A549 (cell line): ENCODE data around the gene SPNS2. TPM values are rescaled to one million over a fixed set of nuclear protein-coding genes. Genes with fewer than 3 reads are reported as not detected.

ENCODE experiments used
- ATAC-seq, 2 experiments: fragments of 200-7000 bp in 1 of 2; fragments of >200 bp in 1 of 2; cut with Nextera tagmentation in 1 of 2; cut with Tn5 transposase in 1 of 2; 3 replicates each; pipeline versions ENCODE4 v1.8.0 to v1.9.1; 2018 to 2020; ENCODE audit warnings: mild to moderate bottlenecking in 1 of 2, moderate library complexity in 1 of 2
- CTCF ChIA-PET: fragments of 300-600 bp; sonication (Branson Sonifier 250); formaldehyde crosslinking; extraction: SDS; loops from one replicate; lab custom pipeline; 2021; ENCODE audit warnings: antibody characterized with exemption, inconsistent platforms; lab: Yijun Ruan, JAX
- POLR2A ChIA-PET: fragments of 350-600 bp; formaldehyde crosslinking; extraction: SDS; loops from one replicate; lab custom pipeline; 2021; ENCODE audit warnings: antibody characterized with exemption, inconsistent platforms; lab: Yijun Ruan, JAX
- DNase-seq, 2 experiments: peaks; one replicate each; pipeline versions ENCODE4 v3.0.0 to v3.0.0-alpha.2; 2011 to 2016; ENCODE audit warnings: low read depth in 1 of 2, low spot score in 1 of 2
- FAIRE-seq: peaks from 2 replicates; lab custom pipeline; 2011; peaks lifted over from hg19 to GRCh38; lab: Jason Lieb, UNC
- H3K27ac ChIP-seq, 2 experiments: fragments of >200 bp; sonication (Bioruptor Twin); formaldehyde crosslinking; 3 replicates each; pipeline ENCODE4 v1.5.1; 2016 to 2017
- H3K4me1 ChIP-seq: fragments of >200 bp; sonication (Bioruptor Twin); formaldehyde crosslinking; 3 replicates; pipeline ENCODE4 v1.6.1; 2016
- H3K4me2 ChIP-seq: fragments of >200 bp; sonication (Bioruptor Twin); formaldehyde crosslinking; 3 replicates; pipeline ENCODE4 v1.6.1; 2016
- H3K4me3 ChIP-seq: fragments of >200 bp; sonication (Bioruptor Twin); formaldehyde crosslinking; 3 replicates; pipeline ENCODE4 v1.5.1; 2016
- H3K9me3 ChIP-seq: fragments of >200 bp; sonication (Bioruptor Twin); formaldehyde crosslinking; 3 replicates; pipeline ENCODE4 v1.6.1; 2016
- CBX2 ChIP-seq: fragments of 200-600 bp; sonication (generic); IDR thresholded peaks from 2 replicates; pipeline ENCODE4 v1.6.1; 2016; ENCODE audit warnings: low read depth, mild to moderate bottlenecking, borderline replicate concordance
- CEBPB ChIP-seq, 2 experiments: fragments of >200 bp in 1 of 2; sonication (Bioruptor Twin) in 1 of 2; formaldehyde crosslinking in 1 of 2; IDR thresholded peaks; 2 replicates each; pipeline ENCODE4 v1.6.1; 2012 to 2016
- CHD4 ChIP-seq: fragments of 200-600 bp; sonication (generic); IDR thresholded peaks from 2 replicates; pipeline ENCODE4 v1.6.1; 2016; ENCODE audit warnings: antibody characterized with exemption, mild to moderate bottlenecking, borderline replicate concordance
- EP300 ChIP-seq, 2 experiments: fragments of >200 bp; sonication (Bioruptor Twin); formaldehyde crosslinking; IDR thresholded peaks; 2 replicates in 1 of 2; 3 replicates in 1 of 2; pipeline ENCODE4 v1.6.1; 2016 to 2017
- FOSB ChIP-seq: fragments of 250-450 bp; sonication (Bioruptor Pico); IDR thresholded peaks from 2 replicates; pipeline ENCODE4 v1.5.0; 2020; ENCODE audit warnings: mild to moderate bottlenecking, moderate library complexity
- FOSL2 ChIP-seq, 2 experiments: fragments of 450-650 bp in 1 of 2; fragments of >200 bp in 1 of 2; sonication (Bioruptor Twin) in 1 of 2; formaldehyde crosslinking; IDR thresholded peaks; 2 replicates each; pipeline versions ENCODE4 v1.5.0 to v1.6.1; 2016 to 2020; ENCODE audit warnings: mild to moderate bottlenecking in 1 of 2, moderate library complexity in 1 of 2
- HEYL ChIP-seq: fragments of 250-450 bp; sonication (Bioruptor Pico); IDR thresholded peaks from 2 replicates; pipeline ENCODE4 v1.8.0; 2021; ENCODE audit warnings: mild to moderate bottlenecking, moderate library complexity
- HOXB13 ChIP-seq: fragments of 250-450 bp; sonication (Bioruptor Pico); IDR thresholded peaks from 2 replicates; pipeline ENCODE4 v1.5.0; 2020; ENCODE audit warnings: low read depth, mild to moderate bottlenecking, moderate library complexity
- JUN ChIP-seq, 2 experiments: fragments of >200 bp; sonication (Bioruptor Twin); formaldehyde crosslinking; IDR thresholded peaks; 2 replicates in 1 of 2; 3 replicates in 1 of 2; pipeline ENCODE4 v1.6.1; 2016 to 2017
- KDM1A ChIP-seq: fragments of 200-600 bp; sonication (generic); IDR thresholded peaks from 2 replicates; pipeline ENCODE4 v1.6.1; 2016; ENCODE audit warnings: low read depth, mild to moderate bottlenecking
- KDM5A ChIP-seq: fragments of 200-600 bp; sonication (generic); IDR thresholded peaks from 2 replicates; pipeline ENCODE4 v1.6.1; 2016; ENCODE audit warnings: antibody characterized with exemption, mild to moderate bottlenecking
- MAZ ChIP-seq: fragments of 150-350 bp; IDR thresholded peaks from 2 replicates; pipeline ENCODE4 v1.6.1; 2014; ENCODE audit warnings: antibody characterized with exemption, low read depth, low read length, borderline replicate concordance
- NPAS2 ChIP-seq: fragments of 250-450 bp; sonication (Bioruptor Pico); IDR thresholded peaks from 2 replicates; pipeline ENCODE4 v1.8.0; 2022; ENCODE audit warnings: mild to moderate bottlenecking, moderate library complexity, borderline replicate concordance
- POLR2A ChIP-seq: IDR thresholded peaks from 2 replicates; pipeline ENCODE4 v1.6.1; 2012; ENCODE audit warnings: mild to moderate bottlenecking, low read length
- RAD21 ChIP-seq, 2 experiments: fragments of >200 bp in 1 of 2; sonication (Bioruptor Twin) in 1 of 2; formaldehyde crosslinking in 1 of 2; IDR thresholded peaks in 1 of 2; conservative IDR thresholded peaks in 1 of 2; 2 replicates in 1 of 2; 3 replicates in 1 of 2; pipeline ENCODE4 v1.6.1; 2012 to 2018; ENCODE audit warnings: inconsistent platforms in 1 of 2
- RCOR1 ChIP-seq: fragments of 150-350 bp; IDR thresholded peaks from 2 replicates; pipeline ENCODE4 v1.6.1; 2014; ENCODE audit warnings: antibody characterized with exemption, low read length, low read depth
- RFX5 ChIP-seq: fragments of 450-650 bp; IDR thresholded peaks from 2 replicates; pipeline ENCODE4 v1.7.1; 2014; ENCODE audit warnings: antibody characterized with exemption, mild to moderate bottlenecking, moderate library complexity
- SMC3 ChIP-seq: fragments of >200 bp; sonication (Bioruptor Twin); formaldehyde crosslinking; IDR thresholded peaks from 3 replicates; pipeline ENCODE4 v1.6.1; 2018; ENCODE audit warnings: inconsistent platforms
- ZC3H11A ChIP-seq: fragments of 450-650 bp; IDR thresholded peaks from 2 replicates; pipeline ENCODE4 v1.6.1; 2014; ENCODE audit warnings: antibody characterized with exemption, mild to moderate bottlenecking
- ZSCAN20 ChIP-seq: fragments of 250-450 bp; sonication (Bioruptor Pico); IDR thresholded peaks from 2 replicates; pipeline ENCODE4 v1.8.0; 2022; ENCODE audit warnings: mild to moderate bottlenecking, moderate library complexity
- WGBS: methylation state at CpG from one replicate; pipeline ENCODE4 v1.1.6; 2017; ENCODE audit errors: missing lambda C conversion rate; 5-methylcytosine and 5-hydroxymethylcytosine counted together
- polyA plus RNA-seq, 4 experiments: library from polyadenylated mRNA; depleted of rRNA in 3 of 4; stranded (reverse); fragments of >200 nt; fragmentation: RNase III in 1 of 4; extraction: RNeasy Plus Mini Kit Qiagen cat#74134 plus additional on column Dnase treatment in 1 of 4; gene quantifications; 2 replicates in 3 of 4; 3 replicates in 1 of 4; pipeline ENCODE4 v1.2.3, GENCODE V29; 2011 to 2017
- TF ChIP-seq, protein P1 (sequence below): fragments of 450-650 bp; IDR thresholded peaks from 2 replicates; pipeline ENCODE4 v1.6.1; 2014; ENCODE audit warnings: antibody characterized with exemption
- TF ChIP-seq, protein P2 (sequence below): fragments of 250-450 bp; sonication (Bioruptor Pico); IDR thresholded peaks from 2 replicates; pipeline ENCODE4 v1.5.0; 2020; ENCODE audit warnings: low read depth, mild to moderate bottlenecking, moderate library complexity
- TF ChIP-seq, protein P3 (sequence below): IDR thresholded peaks from 2 replicates; pipeline ENCODE4 v1.6.1; 2012; ENCODE audit warnings: low read depth, borderline replicate concordance
- TF ChIP-seq, protein P4 (sequence below): fragments of >200 bp; sonication (Bioruptor Twin); formaldehyde crosslinking; IDR thresholded peaks from 3 replicates; pipeline ENCODE4 v1.5.1; 2016

Gene SPNS2
- polyA plus RNA-seq, 2 of the 4 experiments (the other 2 are of a cell fraction) = 0.27 to 0.46 TPM

DNA sequence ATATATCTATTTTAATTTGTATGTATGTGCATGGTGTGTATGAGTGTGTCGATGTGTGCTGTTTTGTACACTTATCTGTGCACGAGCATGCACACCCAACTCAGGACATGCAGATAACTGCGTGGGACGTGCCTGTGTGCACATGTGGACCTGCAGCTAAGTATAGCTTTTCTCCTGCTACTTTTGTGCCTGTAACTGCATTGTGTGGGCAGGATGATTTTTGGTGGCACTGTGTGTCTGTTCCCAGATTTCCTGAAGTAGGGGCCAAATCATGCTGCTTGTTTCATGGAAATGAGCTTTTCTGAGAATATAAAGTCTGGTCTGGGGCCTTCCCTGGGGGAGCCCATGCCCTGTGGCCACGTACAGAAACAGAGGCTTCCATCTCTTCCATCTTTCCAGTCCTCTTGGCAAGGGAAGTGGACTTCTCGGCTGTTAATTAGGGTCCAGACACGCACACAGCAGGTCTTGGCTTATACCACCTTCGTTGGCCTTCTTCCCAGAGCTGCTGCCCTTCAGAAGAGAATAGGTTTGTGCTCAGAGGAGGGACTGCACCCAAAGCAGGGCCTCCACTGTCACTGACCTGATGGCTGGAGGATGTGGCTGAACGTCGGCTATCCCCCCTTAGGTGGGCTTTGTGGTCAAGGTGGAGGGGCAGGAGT, 34.7 kb upstream of the SPNS2 start:
- ChIA-PET CTCF (interaction anchor here (0.6 to 1.4 kb wide), 4 partner anchors 11 to 335 kb away, joined by 3 to 4 read pairs (median 3); no protein-coding TSS in a partner anchor), POLR2A (no interaction called here)
- no peak overlapping the region for H3K27ac ChIP-seq
- no peak overlapping the region for H3K4me2 ChIP-seq
- TF ChIP-seq RAD21 (conservative IDR thresholded peaks at IDR 0.05 in 1 of 2, IDR thresholded peaks at IDR 0.05 in 1 of 2) (no peak), CBX2 (no peak), JUN (IDR thresholded peaks at IDR 0.05) (no peak), NPAS2 (CRISPR knock-in tag) (no peak), RFX5 (no peak), MAZ (no peak)
- H3K9me3 ChIP-seq = peaks cover 18% of the 10 kb centered on the region
- DNase-seq (no peak), ATAC-seq (no peak; a peak in 1 of 6 replicates), FAIRE-seq (no peak)
- WGBS = 70% methylated on average over 10 of the region's 10 CpGs
- H3K4me3 ChIP-seq = no peak overlapping the region
- no peaks in the 10 kb centered on the region for H3K4me1 ChIP-seq

DNA sequence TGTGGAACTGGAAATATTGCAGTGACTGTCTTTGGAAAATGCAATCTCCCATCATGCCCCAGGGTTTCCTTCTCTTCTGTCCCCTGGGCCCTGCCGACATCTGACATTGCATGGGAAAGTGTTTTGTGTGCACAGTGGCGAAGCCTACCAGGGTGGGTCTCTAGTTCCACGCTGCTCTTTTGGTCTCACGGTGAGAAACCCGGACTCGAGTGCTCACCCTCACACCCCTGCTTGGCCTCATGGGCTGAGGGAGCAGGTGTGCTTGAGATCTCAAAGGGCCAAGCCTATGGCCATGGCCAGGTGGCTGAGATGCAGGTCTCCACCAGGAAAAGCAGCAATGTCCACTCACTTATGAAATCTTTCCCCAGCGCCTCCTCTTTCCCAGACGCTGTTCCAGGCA, 32.9 kb upstream of the SPNS2 start:
- no peaks in the 10 kb centered on the region for H3K4me1 ChIP-seq
- ChIA-PET POLR2A (no interaction called here), CTCF (interaction anchor here (0.7 kb wide), 1 partner anchor 384 kb away, joined by 3 read pairs; no protein-coding TSS in a partner anchor)
- WGBS = 89% methylated on average over 8 of the region's 8 CpGs
- no peak overlapping the region for H3K4me3 ChIP-seq
- H3K27ac ChIP-seq = no peak overlapping the region
- FAIRE-seq = no peak
- ATAC-seq = no peak
- DNase-seq = no peak
- no peak for TF ChIP-seq NPAS2 (CRISPR knock-in tag)
- no peak for TF ChIP-seq KDM5A
- no peak for TF ChIP-seq HEYL (CRISPR knock-in tag)
- no peak for TF ChIP-seq HOXB13 (CRISPR knock-in tag)
- no peak for TF ChIP-seq RCOR1
- TF ChIP-seq CHD4 = no peak
- TF ChIP-seq, protein P1, sequence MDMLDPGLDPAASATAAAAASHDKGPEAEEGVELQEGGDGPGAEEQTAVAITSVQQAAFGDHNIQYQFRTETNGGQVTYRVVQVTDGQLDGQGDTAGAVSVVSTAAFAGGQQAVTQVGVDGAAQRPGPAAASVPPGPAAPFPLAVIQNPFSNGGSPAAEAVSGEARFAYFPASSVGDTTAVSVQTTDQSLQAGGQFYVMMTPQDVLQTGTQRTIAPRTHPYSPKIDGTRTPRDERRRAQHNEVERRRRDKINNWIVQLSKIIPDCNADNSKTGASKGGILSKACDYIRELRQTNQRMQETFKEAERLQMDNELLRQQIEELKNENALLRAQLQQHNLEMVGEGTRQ = no peak
- no peak for TF ChIP-seq FOSL2 (IDR thresholded peaks at IDR 0.05)
- TF ChIP-seq FOSL2 (CRISPR knock-in tag; IDR thresholded peaks at IDR 0.05) = no peak
- TF ChIP-seq POLR2A = no peak
- TF ChIP-seq CEBPB (IDR thresholded peaks at IDR 0.05) = no peak
- TF ChIP-seq SMC3 = no peak
- TF ChIP-seq ZC3H11A = no peak
- no peak for TF ChIP-seq KDM1A
- TF ChIP-seq ZSCAN20 (CRISPR knock-in tag) = no peak
- TF ChIP-seq, protein P2, sequence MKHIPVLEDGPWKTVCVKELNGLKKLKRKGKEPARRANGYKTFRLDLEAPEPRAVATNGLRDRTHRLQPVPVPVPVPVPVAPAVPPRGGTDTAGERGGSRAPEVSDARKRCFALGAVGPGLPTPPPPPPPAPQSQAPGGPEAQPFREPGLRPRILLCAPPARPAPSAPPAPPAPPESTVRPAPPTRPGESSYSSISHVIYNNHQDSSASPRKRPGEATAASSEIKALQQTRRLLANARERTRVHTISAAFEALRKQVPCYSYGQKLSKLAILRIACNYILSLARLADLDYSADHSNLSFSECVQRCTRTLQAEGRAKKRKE = no peak
- TF ChIP-seq FOSB = no peak
- TF ChIP-seq EP300 (IDR thresholded peaks at IDR 0.05) = no peak
- no peak for TF ChIP-seq RAD21 (conservative IDR thresholded peaks at IDR 0.05 in 1 of 2, IDR thresholded peaks at IDR 0.05 in 1 of 2)
- TF ChIP-seq, protein P3, sequence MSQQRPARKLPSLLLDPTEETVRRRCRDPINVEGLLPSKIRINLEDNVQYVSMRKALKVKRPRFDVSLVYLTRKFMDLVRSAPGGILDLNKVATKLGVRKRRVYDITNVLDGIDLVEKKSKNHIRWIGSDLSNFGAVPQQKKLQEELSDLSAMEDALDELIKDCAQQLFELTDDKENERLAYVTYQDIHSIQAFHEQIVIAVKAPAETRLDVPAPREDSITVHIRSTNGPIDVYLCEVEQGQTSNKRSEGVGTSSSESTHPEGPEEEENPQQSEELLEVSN = no peak
- TF ChIP-seq, protein P4, sequence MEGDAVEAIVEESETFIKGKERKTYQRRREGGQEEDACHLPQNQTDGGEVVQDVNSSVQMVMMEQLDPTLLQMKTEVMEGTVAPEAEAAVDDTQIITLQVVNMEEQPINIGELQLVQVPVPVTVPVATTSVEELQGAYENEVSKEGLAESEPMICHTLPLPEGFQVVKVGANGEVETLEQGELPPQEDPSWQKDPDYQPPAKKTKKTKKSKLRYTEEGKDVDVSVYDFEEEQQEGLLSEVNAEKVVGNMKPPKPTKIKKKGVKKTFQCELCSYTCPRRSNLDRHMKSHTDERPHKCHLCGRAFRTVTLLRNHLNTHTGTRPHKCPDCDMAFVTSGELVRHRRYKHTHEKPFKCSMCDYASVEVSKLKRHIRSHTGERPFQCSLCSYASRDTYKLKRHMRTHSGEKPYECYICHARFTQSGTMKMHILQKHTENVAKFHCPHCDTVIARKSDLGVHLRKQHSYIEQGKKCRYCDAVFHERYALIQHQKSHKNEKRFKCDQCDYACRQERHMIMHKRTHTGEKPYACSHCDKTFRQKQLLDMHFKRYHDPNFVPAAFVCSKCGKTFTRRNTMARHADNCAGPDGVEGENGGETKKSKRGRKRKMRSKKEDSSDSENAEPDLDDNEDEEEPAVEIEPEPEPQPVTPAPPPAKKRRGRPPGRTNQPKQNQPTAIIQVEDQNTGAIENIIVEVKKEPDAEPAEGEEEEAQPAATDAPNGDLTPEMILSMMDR = no peak
- H3K9me3 ChIP-seq = peaks cover 6% of the 10 kb centered on the region; the same call in 2 of the 3 replicates
- no peak overlapping the region for H3K4me2 ChIP-seq
